SK-N-SH treated with all-trans-retinoic acid at 6 μM for 48 hours (cell line): Measurements from ENCODE around the gene LMNB1.

Experiments
- ARNTL ChIP-seq: fragments of 450-650 bp; formaldehyde crosslinking; IDR thresholded peaks from 2 replicates; pipeline ENCODE4 v1.5.0; 2020; ENCODE audit warnings: low read depth, mild to moderate bottlenecking, moderate library complexity, borderline replicate concordance
- CSRNP3 ChIP-seq: fragments of 250-450 bp; sonication (Bioruptor Pico); IDR thresholded peaks from 2 replicates; pipeline ENCODE4 v1.5.1; 2021; ENCODE audit warnings: mild to moderate bottlenecking, moderate library complexity
- ISL1 ChIP-seq: fragments of 250-450 bp; sonication (Bioruptor Pico); IDR thresholded peaks from 2 replicates; pipeline ENCODE4 v2.1.2; 2022; ENCODE audit warnings: mild to moderate bottlenecking, moderate library complexity
- OSR1 ChIP-seq: fragments of 250-450 bp; sonication (Bioruptor Pico); IDR thresholded peaks from 2 replicates; pipeline ENCODE4 v1.8.0; 2022; ENCODE audit warnings: moderate library complexity, mild to moderate bottlenecking, inconsistent platforms
- PATZ1 ChIP-seq: fragments of 250-450 bp; sonication (Bioruptor Pico); IDR thresholded peaks from 2 replicates; pipeline ENCODE4 v1.8.0; 2020; ENCODE audit warnings: mild to moderate bottlenecking, moderate library complexity, borderline replicate concordance
- RARB ChIP-seq: fragments of 250-450 bp; sonication (Bioruptor Pico); IDR thresholded peaks from 2 replicates; pipeline ENCODE4 v1.8.0; 2021; ENCODE audit warnings: mild to moderate bottlenecking, moderate library complexity
- TOX ChIP-seq: fragments of 250-450 bp; sonication (Bioruptor Pico); IDR thresholded peaks from 2 replicates; pipeline ENCODE4 v1.8.0; 2021; ENCODE audit warnings: mild to moderate bottlenecking, moderate library complexity, borderline replicate concordance
- ZC3H10 ChIP-seq: fragments of 250-450 bp; sonication (Bioruptor Pico); IDR thresholded peaks from 2 replicates; pipeline ENCODE4 v1.5.1; 2021; ENCODE audit warnings: mild to moderate bottlenecking, moderate library complexity
- ZFP30 ChIP-seq: fragments of 450-650 bp; formaldehyde crosslinking; IDR thresholded peaks from 2 replicates; pipeline ENCODE4 v1.5.0; 2022; ENCODE audit warnings: mild to moderate bottlenecking, moderate library complexity

GRCh38 chr5:126769703-126770102, 7.2 kb upstream of the LMNB1 start:
- no peak for TF ChIP-seq CSRNP3 (CRISPR knock-in tag)
- TF ChIP-seq OSR1 (CRISPR knock-in tag) = no peak
- no peak for TF ChIP-seq RARB (CRISPR knock-in tag)
- no peak for TF ChIP-seq ZFP30 (CRISPR knock-in tag)
- TF ChIP-seq ISL1 (CRISPR knock-in tag) = no peak
- no peak for TF ChIP-seq ARNTL
- no peak for TF ChIP-seq PATZ1 (CRISPR knock-in tag)
- no peak for TF ChIP-seq ZC3H10 (CRISPR knock-in tag)
- no peak for TF ChIP-seq TOX (CRISPR knock-in tag)
